ENCODE results near the gene PUS7.

GRCh38 chr7:105444342-105444987, 77.6 kb downstream of the PUS7 start:
- TF ChIP-seq POLR2AphosphoS5 (IDR thresholded peaks at IDR 0.05; ENCODE audit: low read depth, low read length) (no peak), NRF1 (IDR thresholded peaks at IDR 0.05; ENCODE audit: low read depth, low read length) (no peak), CHD1 (IDR thresholded peaks at IDR 0.05; ENCODE audit: low read depth, low read length) (no peak), CTCF (IDR thresholded peaks at IDR 0.05; ENCODE audit: control extremely low read depth in 1 of 3, insufficient read depth in 1 of 3, low read depth in 1 of 3, low read length in 3 of 3) (no peak)
